GM21526 (cell line): ENCODE data around the gene FOXN1.
"Not testable (repeated sequence)": the region's sequence is repeated elsewhere in the genome, so short reads cannot be mapped to it uniquely, and the experiment has no call there.

Source experiments
- ATAC-seq: cut with Tn5 transposase; IDR thresholded peaks from one replicate; pipeline ENCODE4 v1.9.1; 2021; ENCODE audit warnings: moderate library complexity; ENCODE audit not compliant: unreplicated experiment, low FRiP score

FOXN1 gene

GRCh38 chr17:28522281-28522680 lies 16.1 kb downstream of the FOXN1 start:
- ATAC-seq: not testable (repeated sequence)

GRCh38 chr17:28523186-28523585 lies 17.0 kb downstream of the FOXN1 start:
- ATAC-seq: no peak

- no peak for ATAC-seq
Observed at GRCh38 chr17:28523876-28524275, 17.7 kb downstream of the FOXN1 start.

- ATAC-seq: no peak
Observed at GRCh38 chr17:28524476-28525424, 18.6 kb downstream of the FOXN1 start.

GRCh38 chr17:28526381-28526780 lies 20.2 kb downstream of the FOXN1 start:
- ATAC-seq: no peak

- ATAC-seq: no peak
Observed at GRCh38 chr17:28527181-28527681, 21.1 kb downstream of the FOXN1 start.

GRCh38 chr17:28527859-28528258 lies 21.7 kb downstream of the FOXN1 start:
- ATAC-seq: no peak

- no peak for ATAC-seq
Observed at GRCh38 chr17:28528327-28529012, 22.3 kb downstream of the FOXN1 start.

GRCh38 chr17:28529013-28529400 lies 22.9 kb downstream of the FOXN1 start:
- no peak for ATAC-seq

GRCh38 chr17:28530250-28530649 lies 24.1 kb downstream of the FOXN1 start:
- no peak for ATAC-seq

GRCh38 chr17:28530926-28531325 lies 24.8 kb downstream of the FOXN1 start:
- no peak for ATAC-seq

- ATAC-seq: no peak
Observed at GRCh38 chr17:28532050-28532960, 26.2 kb downstream of the FOXN1 start.

GRCh38 chr17:28533091-28533807 lies 27.1 kb downstream of the FOXN1 start:
- ATAC-seq: no peak

GRCh38 chr17:28534740-28535375 lies 28.7 kb downstream of the FOXN1 start:
- ATAC-seq: no peak

- no peak for ATAC-seq
Observed at GRCh38 chr17:28536532-28537218, 30.5 kb downstream of the FOXN1 start.

GRCh38 chr17:28537219-28537610 lies 31.1 kb downstream of the FOXN1 start:
- ATAC-seq: no peak

GRCh38 chr17:28538296-28538895 lies 32.2 kb downstream of the FOXN1 start:
- ATAC-seq: no peak

- ATAC-seq: no peak
Observed at GRCh38 chr17:28540231-28540630, 34.1 kb downstream of the FOXN1 start.
